Measurements from ENCODE around the gene TMEM50B.
"Not testable (repeated sequence)": the region's sequence is repeated elsewhere in the genome, so short reads cannot be mapped to it uniquely, and the experiment has no call there.

Gene TMEM50B

DNA sequence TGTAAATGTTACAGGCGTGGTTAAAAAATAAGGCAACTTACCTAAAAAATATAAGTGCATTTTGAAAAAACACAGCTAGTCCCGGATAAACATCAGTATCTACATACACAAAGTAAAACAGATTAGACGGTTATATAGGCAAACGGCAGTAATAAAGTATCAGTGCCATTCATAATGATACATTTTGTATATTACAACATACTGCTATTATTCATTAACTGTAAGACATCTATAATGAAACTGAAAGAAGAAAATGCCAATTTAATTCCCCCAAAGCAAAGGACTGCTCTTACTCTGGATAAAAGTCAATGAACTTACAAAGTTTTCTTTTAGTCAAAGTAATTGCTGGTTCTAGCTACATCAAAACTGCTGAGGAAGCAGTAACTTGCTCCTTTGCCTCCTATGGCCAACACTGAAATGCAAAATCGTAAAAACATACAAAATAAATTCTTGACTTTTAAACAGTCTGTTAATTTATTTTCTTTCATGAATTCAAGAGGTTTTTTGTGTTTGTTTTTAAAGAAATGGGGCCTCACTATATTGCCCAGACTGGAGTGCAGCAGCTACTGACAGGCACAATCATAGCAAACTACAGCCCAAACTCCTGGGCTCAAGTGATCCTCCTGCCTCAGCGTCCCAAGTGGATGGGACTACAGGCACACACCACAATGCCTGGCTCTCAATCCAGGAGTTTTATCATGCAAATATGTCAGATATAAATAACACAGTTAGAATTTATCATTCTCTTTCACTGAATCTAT lies 23.9 kb downstream of the TMEM50B start:
- DNase-seq, result no peak
- H3K36me3 ChIP-seq (replicated peaks), result peaks cover 11% of the 10 kb centered on the region
- in situ Hi-C loops (cut with HindIII; ENCODE audit: low pct_ligation_motif_present, low sequenced_read_pairs), result no loop called here
- H3K27me3 ChIP-seq (replicated peaks), result no peaks in the 10 kb centered on the region
- no peak for TF ChIP-seq CTCF (IDR thresholded peaks at IDR 0.05; ENCODE audit: low read depth, low read length, missing control alignments)
- no peak overlapping the region for H3K4me3 ChIP-seq (ENCODE audit: low read depth, low read length)
- H3K27ac ChIP-seq, result no peak overlapping the region

DNA sequence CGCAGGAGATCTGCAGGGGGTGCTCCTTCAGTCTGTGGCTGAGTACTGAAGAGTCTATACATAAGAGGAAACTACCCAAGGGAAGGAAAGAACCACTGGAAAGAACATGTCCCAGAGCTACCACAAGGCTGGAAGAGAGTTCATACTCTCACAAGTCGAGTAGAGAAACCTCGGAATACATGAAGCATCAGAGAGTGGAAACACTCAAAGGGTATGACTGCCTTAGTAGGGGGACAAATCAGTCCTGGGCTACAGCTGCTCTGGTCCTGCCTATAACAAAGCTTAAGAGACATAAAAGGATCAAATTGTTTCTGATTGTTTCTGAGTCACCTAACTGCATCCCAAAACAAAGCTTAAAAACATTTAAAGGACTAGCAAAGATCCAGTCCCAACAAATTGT lies 27.4 kb downstream of the TMEM50B start:
- no peak for DNase-seq
- Histone ChIP-seq H3K4me3 (ENCODE audit: low read depth, low read length) (no peak overlapping the region), H3K27ac (no peak overlapping the region), H3K36me3 (replicated peaks) (peaks cover 11% of the 10 kb centered on the region), H3K27me3 (replicated peaks) (no peaks in the 10 kb centered on the region)
- no peak for TF ChIP-seq CTCF (IDR thresholded peaks at IDR 0.05; ENCODE audit: low read depth, low read length, missing control alignments)
- in situ Hi-C loops (cut with HindIII; ENCODE audit: low pct_ligation_motif_present, low sequenced_read_pairs), result no loop called here

- no peak for TF ChIP-seq CTCF (IDR thresholded peaks at IDR 0.05; ENCODE audit: low read depth, low read length, missing control alignments)
- Histone ChIP-seq H3K36me3 (replicated peaks) (peaks cover 8% of the 10 kb centered on the region), H3K27ac (no peak overlapping the region), H3K27me3 (replicated peaks) (no peaks in the 10 kb centered on the region), H3K4me3 (ENCODE audit: low read depth, low read length) (no peak overlapping the region)
- DNase-seq, result no peak
- in situ Hi-C loops (cut with HindIII; ENCODE audit: low pct_ligation_motif_present, low sequenced_read_pairs), result no loop called here
Observed at GRCh38 chr21:33451634-33452071, 28.1 kb downstream of the TMEM50B start.

DNA sequence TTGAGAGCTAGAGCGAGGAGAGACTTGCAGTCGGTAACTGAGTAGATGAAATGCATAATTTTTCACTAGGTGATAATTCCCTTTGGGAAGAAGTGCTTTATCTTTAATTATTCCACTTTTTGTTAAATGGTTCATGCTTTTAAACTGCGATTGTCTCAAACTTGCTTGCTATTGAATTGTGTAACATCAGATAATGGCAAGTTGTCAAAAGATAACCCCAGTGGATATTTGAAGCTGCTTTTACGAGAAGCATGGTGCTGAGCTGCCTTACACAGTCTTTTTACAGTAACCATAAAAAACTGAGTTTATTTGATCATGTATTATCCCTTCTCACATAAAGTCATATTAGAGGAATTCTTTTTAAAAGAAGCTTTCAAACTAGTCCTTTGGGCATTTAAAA lies 30.2 kb downstream of the TMEM50B start:
- Histone ChIP-seq H3K36me3 (replicated peaks) (peaks cover 3% of the 10 kb centered on the region), H3K4me3 (ENCODE audit: low read depth, low read length) (no peak overlapping the region), H3K27ac (no peak overlapping the region), H3K27me3 (replicated peaks) (no peaks in the 10 kb centered on the region)
- in situ Hi-C loops (cut with HindIII; ENCODE audit: low pct_ligation_motif_present, low sequenced_read_pairs), result no loop called here
- no peak for TF ChIP-seq CTCF (IDR thresholded peaks at IDR 0.05; ENCODE audit: low read depth, low read length, missing control alignments)
- DNase-seq, result no peak

GRCh38 chr21:33446620-33447019 lies 33.2 kb downstream of the TMEM50B start:
- in situ Hi-C loops (cut with HindIII; ENCODE audit: low pct_ligation_motif_present, low sequenced_read_pairs); H3K27me3 ChIP-seq (replicated peaks); H3K27ac ChIP-seq; DNase-seq; H3K4me3 ChIP-seq (ENCODE audit: low read depth, low read length); H3K36me3 ChIP-seq (replicated peaks): not testable (repeated sequence)

DNA sequence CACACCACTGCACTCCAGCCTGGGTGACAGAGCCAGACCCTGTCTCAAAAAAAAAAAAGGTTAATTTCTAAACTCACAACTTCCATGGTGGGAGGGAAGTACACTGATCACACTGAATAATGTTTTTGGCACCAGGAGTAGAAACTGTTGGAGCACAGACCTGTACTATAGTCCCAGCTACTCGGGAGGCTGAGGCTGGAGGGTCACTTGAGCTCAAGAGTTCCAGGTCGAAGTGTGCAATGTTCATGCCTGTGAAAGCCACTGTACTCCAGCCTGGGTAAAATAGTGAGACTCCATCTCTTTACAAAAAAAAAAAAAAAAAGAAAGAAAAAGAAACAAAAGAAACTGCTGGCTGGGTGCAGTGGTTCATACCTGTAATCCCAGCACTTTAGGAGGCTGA lies 35.3 kb downstream of the TMEM50B start:
- H3K4me3 ChIP-seq (ENCODE audit: low read depth, low read length), result no peak overlapping the region
- no peaks in the 10 kb centered on the region for H3K36me3 ChIP-seq (replicated peaks)
- H3K27me3 ChIP-seq (replicated peaks), result no peaks in the 10 kb centered on the region
- TF ChIP-seq CTCF (IDR thresholded peaks at IDR 0.05; ENCODE audit: low read depth, low read length, missing control alignments), result no peak
- DNase-seq, result no peak
- in situ Hi-C loops (cut with HindIII; ENCODE audit: low pct_ligation_motif_present, low sequenced_read_pairs), result no loop called here
- no peak overlapping the region for H3K27ac ChIP-seq
